NOMO-1 (cell line): ENCODE data around the gene SMTNL2.
A peak's percentile ranks its signal among the peaks of the same experiment; 100 is the strongest.

Experiments
- DNase-seq, 2 experiments: peaks; one replicate each; lab custom pipeline; 2025; ENCODE audit not compliant: unreplicated experiment in 2 of 2; lab: John Stamatoyannopoulos, UW

Gene SMTNL2

GRCh38 chr17:4545217-4545951, 38.9 kb upstream of the SMTNL2 start:
- DNase-seq = no peak

GRCh38 chr17:4547118-4547906, 37.0 kb upstream of the SMTNL2 start:
- DNase-seq = no peak

- no peak for DNase-seq
Measured at GRCh38 chr17:4548061-4548461, 36.3 kb upstream of the SMTNL2 start.

GRCh38 chr17:4548721-4549531, 35.4 kb upstream of the SMTNL2 start:
- DNase-seq = no peak

GRCh38 chr17:4549781-4550533, 34.4 kb upstream of the SMTNL2 start:
- DNase-seq = no peak

GRCh38 chr17:4550534-4551039, 33.7 kb upstream of the SMTNL2 start:
- DNase-seq = no peak

- no peak for DNase-seq
Measured at GRCh38 chr17:4551141-4551540, 33.2 kb upstream of the SMTNL2 start.

- no peak for DNase-seq
Measured at GRCh38 chr17:4551796-4552525, 32.4 kb upstream of the SMTNL2 start.

- DNase-seq = no peak
Measured at GRCh38 chr17:4553669-4554068, 30.7 kb upstream of the SMTNL2 start.

GRCh38 chr17:4554441-4554996, 29.8 kb upstream of the SMTNL2 start:
- no peak for DNase-seq

- peak; percentile 96 to 97 for DNase-seq
Measured at GRCh38 chr17:4554997-4555799, 29.1 kb upstream of the SMTNL2 start, which contains the start of gene MYBBP1A. Gene MYBBP1A, minus strand, starts transcription at chr17:4555384. Its CDS starts 60 bp downstream, at chr17:4555324.

GRCh38 chr17:4555873-4556759, 28.2 kb upstream of the SMTNL2 start:
- DNase-seq = no peak

- DNase-seq = no peak
Measured at GRCh38 chr17:4556996-4557395, 27.3 kb upstream of the SMTNL2 start.

- DNase-seq = no peak
Measured at GRCh38 chr17:4557626-4558346, 26.5 kb upstream of the SMTNL2 start.

GRCh38 chr17:4558347-4558971, 25.9 kb upstream of the SMTNL2 start:
- DNase-seq = no peak

- no peak for DNase-seq
Measured at GRCh38 chr17:4559139-4559791, 25.1 kb upstream of the SMTNL2 start.
